A549 (cell line): ENCODE data around the gene TBX10. TPM values are rescaled to one million over a fixed set of nuclear protein-coding genes. Genes with fewer than 3 reads are reported as not detected.
"Not testable (repeated sequence)": the region's sequence is repeated elsewhere in the genome, so short reads cannot be mapped to it uniquely, and the experiment has no call there.

Source experiments
- ATAC-seq, 2 experiments: fragments of 200-7000 bp in 1 of 2; fragments of >200 bp in 1 of 2; cut with Nextera tagmentation in 1 of 2; cut with Tn5 transposase in 1 of 2; 3 replicates each; pipeline versions ENCODE4 v1.8.0 to v1.9.1; 2018 to 2020; ENCODE audit warnings: mild to moderate bottlenecking in 1 of 2, moderate library complexity in 1 of 2
- CTCF ChIA-PET: fragments of 300-600 bp; sonication (Branson Sonifier 250); formaldehyde crosslinking; extraction: SDS; loops from one replicate; lab custom pipeline; 2021; ENCODE audit warnings: antibody characterized with exemption, inconsistent platforms; lab: Yijun Ruan, JAX
- POLR2A ChIA-PET: fragments of 350-600 bp; formaldehyde crosslinking; extraction: SDS; loops from one replicate; lab custom pipeline; 2021; ENCODE audit warnings: antibody characterized with exemption, inconsistent platforms; lab: Yijun Ruan, JAX
- DNase-seq, 2 experiments: peaks; one replicate each; pipeline versions ENCODE4 v3.0.0 to v3.0.0-alpha.2; 2011 to 2016; ENCODE audit warnings: low read depth in 1 of 2, low spot score in 1 of 2
- FAIRE-seq: peaks from 2 replicates; lab custom pipeline; 2011; peaks lifted over from hg19 to GRCh38; lab: Jason Lieb, UNC
- H3K27ac ChIP-seq, 2 experiments: fragments of >200 bp; sonication (Bioruptor Twin); formaldehyde crosslinking; 3 replicates each; pipeline ENCODE4 v1.5.1; 2016 to 2017
- H3K4me1 ChIP-seq: fragments of >200 bp; sonication (Bioruptor Twin); formaldehyde crosslinking; 3 replicates; pipeline ENCODE4 v1.6.1; 2016
- H3K4me2 ChIP-seq: fragments of >200 bp; sonication (Bioruptor Twin); formaldehyde crosslinking; 3 replicates; pipeline ENCODE4 v1.6.1; 2016
- H3K4me3 ChIP-seq: fragments of >200 bp; sonication (Bioruptor Twin); formaldehyde crosslinking; 3 replicates; pipeline ENCODE4 v1.5.1; 2016
- H3K9me3 ChIP-seq: fragments of >200 bp; sonication (Bioruptor Twin); formaldehyde crosslinking; 3 replicates; pipeline ENCODE4 v1.6.1; 2016
- CBX2 ChIP-seq: fragments of 200-600 bp; sonication (generic); IDR thresholded peaks from 2 replicates; pipeline ENCODE4 v1.6.1; 2016; ENCODE audit warnings: low read depth, mild to moderate bottlenecking, borderline replicate concordance
- CHD2 ChIP-seq: fragments of 150-350 bp; IDR thresholded peaks from 2 replicates; pipeline ENCODE4 v1.6.1; 2014; ENCODE audit warnings: low read length; ENCODE audit not compliant: partially characterized antibody
- HEYL ChIP-seq: fragments of 250-450 bp; sonication (Bioruptor Pico); IDR thresholded peaks from 2 replicates; pipeline ENCODE4 v1.8.0; 2021; ENCODE audit warnings: mild to moderate bottlenecking, moderate library complexity
- HOXB13 ChIP-seq: fragments of 250-450 bp; sonication (Bioruptor Pico); IDR thresholded peaks from 2 replicates; pipeline ENCODE4 v1.5.0; 2020; ENCODE audit warnings: low read depth, mild to moderate bottlenecking, moderate library complexity
- MAFK ChIP-seq: fragments of 450-650 bp; IDR thresholded peaks from 2 replicates; pipeline ENCODE4 v1.6.1; 2014; ENCODE audit not compliant: partially characterized antibody
- RAD21 ChIP-seq, 2 experiments: fragments of >200 bp in 1 of 2; sonication (Bioruptor Twin) in 1 of 2; formaldehyde crosslinking in 1 of 2; IDR thresholded peaks in 1 of 2; conservative IDR thresholded peaks in 1 of 2; 2 replicates in 1 of 2; 3 replicates in 1 of 2; pipeline ENCODE4 v1.6.1; 2012 to 2018; ENCODE audit warnings: inconsistent platforms in 1 of 2
- ZNF302 ChIP-seq: fragments of 250-450 bp; sonication (Bioruptor Pico); IDR thresholded peaks from 2 replicates; pipeline ENCODE4 v1.9.0; 2021; ENCODE audit warnings: inconsistent platforms, mild to moderate bottlenecking, moderate library complexity
- WGBS: methylation state at CpG from one replicate; pipeline ENCODE4 v1.1.6; 2017; ENCODE audit errors: missing lambda C conversion rate; 5-methylcytosine and 5-hydroxymethylcytosine counted together
- polyA plus RNA-seq, 4 experiments: library from polyadenylated mRNA; depleted of rRNA in 3 of 4; stranded (reverse); fragments of >200 nt; fragmentation: RNase III in 1 of 4; extraction: RNeasy Plus Mini Kit Qiagen cat#74134 plus additional on column Dnase treatment in 1 of 4; gene quantifications; 2 replicates in 3 of 4; 3 replicates in 1 of 4; pipeline ENCODE4 v1.2.3, GENCODE V29; 2011 to 2017
- TF ChIP-seq, protein P1 (sequence below): fragments of 450-650 bp; IDR thresholded peaks from 2 replicates; pipeline ENCODE4 v1.6.1; 2014; ENCODE audit warnings: antibody characterized with exemption
- TF ChIP-seq, protein P2 (sequence below): fragments of 200-600 bp; sonication (generic); IDR thresholded peaks from 2 replicates; pipeline ENCODE4 v1.6.1; 2016; ENCODE audit warnings: antibody characterized with exemption, mild to moderate bottlenecking, moderate library complexity
- TF ChIP-seq, protein P3 (sequence below): fragments of 150-350 bp; IDR thresholded peaks from 2 replicates; pipeline ENCODE4 v1.6.1; 2014; ENCODE audit warnings: low read depth, mild to moderate bottlenecking, low read length
- TF ChIP-seq, protein P4 (sequence below): IDR thresholded peaks from 2 replicates; pipeline ENCODE4 v1.6.1; 2012

The TBX10 gene
- polyA plus RNA-seq, 2 of the 4 experiments (the other 2 are of a cell fraction): not detected

DNA sequence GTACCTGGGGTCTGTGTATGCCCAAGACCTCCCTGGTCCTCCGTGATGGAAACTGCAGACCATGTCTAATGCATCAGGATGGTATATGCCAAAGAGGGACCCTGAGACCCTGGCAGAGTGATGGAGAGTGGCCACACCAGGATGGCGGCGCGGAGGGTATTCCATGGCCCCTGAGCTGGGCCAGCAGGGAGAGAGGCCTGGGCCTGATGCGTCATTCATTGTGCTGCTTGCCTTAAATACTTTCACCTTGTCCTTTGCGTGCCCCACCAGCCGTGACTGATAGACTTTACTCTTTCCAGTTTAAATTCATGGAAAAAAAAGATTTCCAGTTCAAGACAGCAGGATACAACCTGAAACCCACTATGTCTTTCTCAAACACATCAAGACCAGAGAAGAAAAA lies 38.5 kb downstream of the TBX10 start:
- TF ChIP-seq, protein P1, sequence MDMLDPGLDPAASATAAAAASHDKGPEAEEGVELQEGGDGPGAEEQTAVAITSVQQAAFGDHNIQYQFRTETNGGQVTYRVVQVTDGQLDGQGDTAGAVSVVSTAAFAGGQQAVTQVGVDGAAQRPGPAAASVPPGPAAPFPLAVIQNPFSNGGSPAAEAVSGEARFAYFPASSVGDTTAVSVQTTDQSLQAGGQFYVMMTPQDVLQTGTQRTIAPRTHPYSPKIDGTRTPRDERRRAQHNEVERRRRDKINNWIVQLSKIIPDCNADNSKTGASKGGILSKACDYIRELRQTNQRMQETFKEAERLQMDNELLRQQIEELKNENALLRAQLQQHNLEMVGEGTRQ: no peak
- TF ChIP-seq, protein P2, sequence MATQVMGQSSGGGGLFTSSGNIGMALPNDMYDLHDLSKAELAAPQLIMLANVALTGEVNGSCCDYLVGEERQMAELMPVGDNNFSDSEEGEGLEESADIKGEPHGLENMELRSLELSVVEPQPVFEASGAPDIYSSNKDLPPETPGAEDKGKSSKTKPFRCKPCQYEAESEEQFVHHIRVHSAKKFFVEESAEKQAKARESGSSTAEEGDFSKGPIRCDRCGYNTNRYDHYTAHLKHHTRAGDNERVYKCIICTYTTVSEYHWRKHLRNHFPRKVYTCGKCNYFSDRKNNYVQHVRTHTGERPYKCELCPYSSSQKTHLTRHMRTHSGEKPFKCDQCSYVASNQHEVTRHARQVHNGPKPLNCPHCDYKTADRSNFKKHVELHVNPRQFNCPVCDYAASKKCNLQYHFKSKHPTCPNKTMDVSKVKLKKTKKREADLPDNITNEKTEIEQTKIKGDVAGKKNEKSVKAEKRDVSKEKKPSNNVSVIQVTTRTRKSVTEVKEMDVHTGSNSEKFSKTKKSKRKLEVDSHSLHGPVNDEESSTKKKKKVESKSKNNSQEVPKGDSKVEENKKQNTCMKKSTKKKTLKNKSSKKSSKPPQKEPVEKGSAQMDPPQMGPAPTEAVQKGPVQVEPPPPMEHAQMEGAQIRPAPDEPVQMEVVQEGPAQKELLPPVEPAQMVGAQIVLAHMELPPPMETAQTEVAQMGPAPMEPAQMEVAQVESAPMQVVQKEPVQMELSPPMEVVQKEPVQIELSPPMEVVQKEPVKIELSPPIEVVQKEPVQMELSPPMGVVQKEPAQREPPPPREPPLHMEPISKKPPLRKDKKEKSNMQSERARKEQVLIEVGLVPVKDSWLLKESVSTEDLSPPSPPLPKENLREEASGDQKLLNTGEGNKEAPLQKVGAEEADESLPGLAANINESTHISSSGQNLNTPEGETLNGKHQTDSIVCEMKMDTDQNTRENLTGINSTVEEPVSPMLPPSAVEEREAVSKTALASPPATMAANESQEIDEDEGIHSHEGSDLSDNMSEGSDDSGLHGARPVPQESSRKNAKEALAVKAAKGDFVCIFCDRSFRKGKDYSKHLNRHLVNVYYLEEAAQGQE: no peak
- TF ChIP-seq, protein P3, sequence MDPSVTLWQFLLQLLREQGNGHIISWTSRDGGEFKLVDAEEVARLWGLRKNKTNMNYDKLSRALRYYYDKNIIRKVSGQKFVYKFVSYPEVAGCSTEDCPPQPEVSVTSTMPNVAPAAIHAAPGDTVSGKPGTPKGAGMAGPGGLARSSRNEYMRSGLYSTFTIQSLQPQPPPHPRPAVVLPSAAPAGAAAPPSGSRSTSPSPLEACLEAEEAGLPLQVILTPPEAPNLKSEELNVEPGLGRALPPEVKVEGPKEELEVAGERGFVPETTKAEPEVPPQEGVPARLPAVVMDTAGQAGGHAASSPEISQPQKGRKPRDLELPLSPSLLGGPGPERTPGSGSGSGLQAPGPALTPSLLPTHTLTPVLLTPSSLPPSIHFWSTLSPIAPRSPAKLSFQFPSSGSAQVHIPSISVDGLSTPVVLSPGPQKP: no peak
- no peak for TF ChIP-seq HEYL (CRISPR knock-in tag)
- H3K4me1 ChIP-seq: peaks cover 7% of the 10 kb centered on the region
- WGBS: 85% methylated on average over 7 of the region's 7 CpGs
- FAIRE-seq (no peak), DNase-seq (no peak), ATAC-seq (no peak)
- H3K4me3 ChIP-seq: no peak overlapping the region
- ChIA-PET CTCF (interaction anchor here (2.5 to 3.4 kb wide), 2 partner anchors 13 to 28 kb away, joined by 5 to 20 read pairs; partner anchors contain the start of gene NUDT8), POLR2A (no interaction called here)
- peaks cover 6% of the 10 kb centered on the region; the same call in 1 of the 3 replicates for H3K9me3 ChIP-seq
- no peak overlapping the region for H3K4me2 ChIP-seq
- H3K27ac ChIP-seq: no peak overlapping the region

DNA sequence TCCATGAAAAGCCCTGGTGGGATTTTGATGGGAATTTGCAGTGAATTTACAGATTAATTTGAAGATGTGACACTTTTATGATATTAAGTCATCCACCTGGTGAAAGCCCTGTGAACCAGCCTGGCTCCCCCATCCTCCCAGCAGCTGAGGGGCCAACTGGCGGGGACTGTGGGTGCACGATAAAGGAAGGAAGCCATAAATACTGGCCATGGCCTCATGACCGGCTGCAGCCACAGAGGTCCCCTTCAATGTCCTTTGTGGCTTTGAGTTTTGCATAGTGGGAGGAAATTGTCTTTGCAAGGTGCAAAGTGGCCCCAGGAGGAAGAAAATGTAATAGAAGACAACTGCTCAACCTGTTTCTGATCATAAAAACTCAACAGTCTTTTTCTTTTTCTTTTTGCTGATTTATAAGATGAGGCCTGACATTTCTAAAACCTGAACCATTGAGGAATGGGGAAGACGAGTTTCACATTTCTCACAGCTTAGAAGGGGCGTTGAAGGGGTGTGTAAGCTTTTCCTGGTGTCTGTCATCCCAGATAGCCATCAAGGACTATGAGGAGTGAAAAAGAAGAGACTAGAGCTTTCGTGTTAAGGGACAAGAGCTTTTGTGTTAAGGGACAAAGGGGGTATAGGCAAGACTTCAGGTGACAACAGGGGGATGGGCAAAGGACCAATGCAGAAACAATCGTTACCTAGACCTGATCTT lies 39.1 kb downstream of the TBX10 start:
- no peak overlapping the region for H3K27ac ChIP-seq
- no peak overlapping the region for H3K4me3 ChIP-seq
- H3K4me2 ChIP-seq: no peak overlapping the region
- POLR2A ChIA-PET: no interaction called here
- peaks cover 6% of the 10 kb centered on the region; the same call in 1 of the 3 replicates for H3K9me3 ChIP-seq
- CTCF ChIA-PET: interaction anchor here (2.0 to 3.4 kb wide), 3 partner anchors 14 to 28 kb away, joined by 5 to 20 read pairs (median 7); partner anchors contain the start of genes GSTP1 and NUDT8
- WGBS: 52% methylated on average over 7 of the region's 7 CpGs
- ATAC-seq: no peak
- TF ChIP-seq, protein P1: no peak
- TF ChIP-seq RAD21 (conservative IDR thresholded peaks at IDR 0.05 in 1 of 2, IDR thresholded peaks at IDR 0.05 in 1 of 2) (no peak), CHD2 (no peak), ZNF302 (CRISPR knock-in tag) (no peak), MAFK (no peak)
- TF ChIP-seq, protein P4, sequence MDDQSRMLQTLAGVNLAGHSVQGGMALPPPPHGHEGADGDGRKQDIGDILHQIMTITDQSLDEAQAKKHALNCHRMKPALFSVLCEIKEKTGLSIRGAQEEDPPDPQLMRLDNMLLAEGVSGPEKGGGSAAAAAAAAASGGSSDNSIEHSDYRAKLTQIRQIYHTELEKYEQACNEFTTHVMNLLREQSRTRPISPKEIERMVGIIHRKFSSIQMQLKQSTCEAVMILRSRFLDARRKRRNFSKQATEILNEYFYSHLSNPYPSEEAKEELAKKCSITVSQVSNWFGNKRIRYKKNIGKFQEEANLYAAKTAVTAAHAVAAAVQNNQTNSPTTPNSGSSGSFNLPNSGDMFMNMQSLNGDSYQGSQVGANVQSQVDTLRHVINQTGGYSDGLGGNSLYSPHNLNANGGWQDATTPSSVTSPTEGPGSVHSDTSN: no peak
- TF ChIP-seq, all 56 proteins: peak for 0
- no peak for FAIRE-seq
- DNase-seq: no peak
- H3K4me1 ChIP-seq: peaks cover under 1% of the 10 kb centered on the region; the same call in 1 of the 3 replicates

DNA sequence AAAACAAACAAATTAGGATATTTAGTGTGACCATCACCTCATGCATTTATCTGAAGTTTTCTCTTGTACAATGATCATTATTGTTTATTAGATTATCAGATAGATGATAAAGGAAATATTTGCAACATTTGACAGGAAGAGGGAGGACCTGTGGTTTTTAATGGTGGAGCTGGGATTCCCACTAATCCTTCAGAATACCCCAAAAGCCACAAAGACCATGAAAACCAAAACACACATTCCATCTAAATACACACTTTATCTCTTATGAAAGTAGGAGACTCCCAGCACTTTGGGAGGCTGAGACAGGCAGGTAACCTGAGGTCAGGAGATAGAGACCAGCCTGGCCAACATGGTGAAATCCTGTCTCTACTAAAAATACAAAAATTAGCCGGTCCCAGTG lies 40.4 kb downstream of the TBX10 start:
- no peak for FAIRE-seq
- CTCF ChIA-PET: interaction anchor here (1.2 to 3.4 kb wide), 3 partner anchors 15 to 25 kb away, joined by 3 to 20 read pairs (median 7); partner anchors contain the start of gene GSTP1

DNA sequence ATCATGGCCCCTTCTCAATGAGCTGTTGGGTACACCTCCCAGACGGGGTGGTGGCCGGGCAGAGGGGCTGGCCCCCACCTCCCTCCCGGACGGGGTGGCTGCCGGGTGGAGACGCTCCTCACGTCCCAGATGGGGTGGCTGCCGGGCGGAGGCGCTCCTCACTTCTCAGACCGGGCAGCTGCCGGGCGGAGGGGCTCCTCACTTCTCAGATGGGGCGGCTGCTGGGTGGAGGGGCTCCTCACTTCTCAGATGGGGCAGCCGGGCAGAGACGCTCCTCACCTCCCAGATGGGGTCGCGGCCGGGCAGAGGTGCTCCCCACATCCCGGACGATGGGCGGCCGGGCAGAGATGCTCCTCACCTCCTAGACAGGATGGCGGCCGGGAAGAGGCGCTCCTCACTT lies 41.6 kb downstream of the TBX10 start:
- WGBS: 70% methylated on average over 6 of the region's 26 CpGs
- H3K9me3 ChIP-seq, H3K27ac ChIP-seq, H3K4me1 ChIP-seq, FAIRE-seq, H3K4me3 ChIP-seq, ATAC-seq, POLR2A ChIA-PET, DNase-seq, H3K4me2 ChIP-seq: not testable (repeated sequence)
- CTCF ChIA-PET: interaction anchor here (0.9 to 1.8 kb wide), 3 partner anchors 16 to 125 kb away, joined by 3 to 5 read pairs (median 3); no protein-coding TSS in a partner anchor

More for the DNA sequence above, 40.4 kb downstream of the TBX10 start:
- Histone ChIP-seq H3K27ac (no peak overlapping the region), H3K4me3 (no peak overlapping the region), H3K9me3 (peaks cover 6% of the 10 kb centered on the region; the same call in 1 of the 3 replicates), H3K4me1 (no peaks in the 10 kb centered on the region), H3K4me2 (no peak overlapping the region)
- POLR2A ChIA-PET: no interaction called here
- DNase-seq (no peak), ATAC-seq (no peak)
- TF ChIP-seq HOXB13 (CRISPR knock-in tag): no peak
- no peak for TF ChIP-seq CBX2
- 29% methylated on average over 1 of the region's 1 CpG for WGBS

DNA sequence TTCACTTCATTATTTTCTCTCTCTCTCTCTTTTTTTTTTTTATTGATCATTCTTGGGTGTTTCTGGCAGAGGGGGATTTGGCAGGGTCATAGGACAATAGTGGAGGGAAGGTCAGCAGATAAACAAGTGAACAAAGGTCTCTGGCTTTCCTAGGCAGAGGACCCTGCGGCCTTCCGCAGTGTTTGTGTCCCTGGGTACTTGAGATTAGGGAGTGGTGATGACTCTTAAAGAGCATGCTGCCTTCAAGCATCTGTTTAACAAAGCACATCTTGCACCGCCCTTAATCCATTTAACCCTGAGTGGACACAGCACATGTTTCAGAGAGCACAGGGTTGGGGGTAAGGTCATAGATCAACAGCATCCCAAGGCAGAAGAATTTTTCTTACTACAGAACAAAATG lies 42.1 kb downstream of the TBX10 start:
- CTCF ChIA-PET: interaction anchor here (0.9 to 1.8 kb wide), 2 partner anchors 16 to 125 kb away, joined by 3 to 5 read pairs; no protein-coding TSS in a partner anchor
- WGBS: 77% methylated on average over 1 of the region's 3 CpGs
- H3K9me3 ChIP-seq, H3K4me2 ChIP-seq, H3K4me1 ChIP-seq, H3K27ac ChIP-seq, ATAC-seq, POLR2A ChIA-PET, FAIRE-seq, H3K4me3 ChIP-seq, DNase-seq: not testable (repeated sequence)
